Vagina (tissue), 2 donors: ENCODE data around the gene STC2. TPM values are rescaled to one million over a fixed set of nuclear protein-coding genes. Genes with fewer than 3 reads are reported as not detected.

ENCODE experiments used
- DNase-seq, 2 donors: peaks; one replicate each; pipeline ENCODE4 v3.0.0-alpha.2; 2017; ENCODE audit errors: extremely low spot score in 2 of 2
- H3K27ac ChIP-seq: fragments of 200-600 bp; sonication (generic); one replicate; pipeline ENCODE4 v1.5.1; 2019
- H3K27me3 ChIP-seq: fragments of 200-600 bp; sonication (generic); one replicate; pipeline ENCODE4 v1.5.1; 2019
- H3K36me3 ChIP-seq, 2 donors: fragments of 200-600 bp; sonication (generic); one replicate each; pipeline ENCODE4 v1.5.1; 2017 to 2019
- H3K4me1 ChIP-seq: fragments of 200-600 bp; sonication (generic); one replicate; pipeline ENCODE4 v1.5.1; 2019
- H3K4me3 ChIP-seq, 2 donors: fragments of 200-600 bp; sonication (generic); 1 replicate in 1 of 2; 2 replicates in 1 of 2; pipeline ENCODE4 v1.5.1; 2016 to 2019
- H3K9me3 ChIP-seq: fragments of 200-600 bp; sonication (generic); one replicate; pipeline ENCODE4 v1.5.1; 2019
- CTCF ChIP-seq, 3 experiments: fragments of 450-650 bp in 2 of 3; fragments of 200-600 bp in 1 of 3; sonication (generic) in 1 of 3; IDR thresholded peaks; one replicate each; pipeline ENCODE4 v1.5.1; 2017 to 2019; ENCODE audit warnings: antibody characterized with exemption in 3 of 3, mild to moderate bottlenecking in 2 of 3, moderate library complexity in 2 of 3
- POLR2A ChIP-seq, 2 donors: fragments of 450-650 bp; IDR thresholded peaks; one replicate each; pipeline ENCODE4 v1.6.1; 2017; ENCODE audit warnings: antibody characterized with exemption in 2 of 2, mild to moderate bottlenecking in 2 of 2, moderate library complexity in 2 of 2
- POLR2AphosphoS5 ChIP-seq, 2 donors: sonication (generic); formaldehyde crosslinking; IDR thresholded peaks; one replicate each; pipeline ENCODE4 v1.9.0; 2017; ENCODE audit warnings: antibody characterized with exemption in 2 of 2, mild to moderate bottlenecking in 2 of 2, low read depth in 1 of 2; ENCODE audit not compliant: insufficient read depth in 1 of 2
- intact Hi-C: fragments of 100-400 bp; cut with DNase I; formaldehyde crosslinking; loops from one replicate; pipeline ENCODE4 v1.15.1; 2023
- microRNA-seq: library from miRNA; unstranded; fragments of <30 nt; microRNA quantifications from one replicate; pipeline ENCODE4, GENCODE V29; 2017; ENCODE audit warnings: borderline number of aligned reads, borderline replicate concordance
- small RNA-seq: library from RNA; depleted of rRNA; stranded (forward); fragments of <200 nt; gene quantifications from one replicate; pipeline ENCODE3, GENCODE V24; 2016
- total RNA-seq: library from RNA; depleted of rRNA; stranded (reverse); fragments of >200 nt; gene quantifications from one replicate; pipeline ENCODE4 v1.2.3, GENCODE V29; 2016

The STC2 gene
- total RNA-seq, 1 donor from 2014 or later, result 2.9 TPM

DNA sequence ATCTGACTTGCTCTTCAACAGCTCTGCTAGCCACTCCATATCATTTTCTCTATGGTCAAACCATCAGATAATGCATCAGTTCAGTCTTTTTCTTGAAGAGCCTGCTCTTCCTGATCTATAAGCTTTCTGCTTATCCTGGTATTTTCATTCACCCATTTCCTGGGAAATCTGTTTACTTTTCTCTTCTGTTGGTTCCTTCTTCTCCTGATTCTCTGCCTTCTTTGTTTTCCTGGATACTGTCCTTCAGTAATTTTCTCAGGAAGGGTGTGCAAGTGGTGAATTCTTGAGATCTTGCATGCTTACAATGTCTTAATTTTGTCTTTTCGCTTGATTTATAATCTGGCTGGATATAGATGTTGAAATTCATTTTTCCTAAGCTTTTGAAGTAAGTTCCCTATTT is 53.4 kb downstream of the STC2 start:
- TF ChIP-seq POLR2A (IDR thresholded peaks at IDR 0.05) (no peak), POLR2AphosphoS5 (IDR thresholded peaks at IDR 0.05; ENCODE audit: insufficient read depth in 1 of 2, low read depth in 1 of 2) (no peak), CTCF (IDR thresholded peaks at IDR 0.05) (no peak)
- no peaks in the 10 kb centered on the region for H3K9me3 ChIP-seq

GRCh38 chr5:173271419-173271818 is 56.8 kb downstream of the STC2 start:
- intact Hi-C loops, result no loop called here
- no peak overlapping the region for H3K27ac ChIP-seq
- TF ChIP-seq POLR2AphosphoS5 (IDR thresholded peaks at IDR 0.05; ENCODE audit: insufficient read depth in 1 of 2, low read depth in 1 of 2), result no peak
- no peak for TF ChIP-seq CTCF (IDR thresholded peaks at IDR 0.05)
- no peak for TF ChIP-seq POLR2A (IDR thresholded peaks at IDR 0.05)

More for the DNA sequence above, 53.4 kb downstream of the STC2 start:
- Histone ChIP-seq H3K27me3 (no peaks in the 10 kb centered on the region), H3K36me3 (no peaks in the 10 kb centered on the region), H3K4me3 (no peak overlapping the region), H3K4me1 (no peaks in the 10 kb centered on the region), H3K27ac (no peak overlapping the region)
- intact Hi-C loops, result no loop called here
- DNase-seq, result no peak

GRCh38 chr5:173268750-173269432 is 59.3 kb downstream of the STC2 start:
- no peaks in the 10 kb centered on the region for H3K36me3 ChIP-seq
- H3K27ac ChIP-seq, result no peak overlapping the region
- no peaks in the 10 kb centered on the region for H3K4me1 ChIP-seq
- TF ChIP-seq CTCF (IDR thresholded peaks at IDR 0.05) (no peak), POLR2AphosphoS5 (IDR thresholded peaks at IDR 0.05; ENCODE audit: insufficient read depth in 1 of 2, low read depth in 1 of 2) (no peak), POLR2A (IDR thresholded peaks at IDR 0.05) (no peak)
- intact Hi-C loops, result no loop called here
- no peak for DNase-seq
- no peaks in the 10 kb centered on the region for H3K9me3 ChIP-seq
- H3K27me3 ChIP-seq, result no peaks in the 10 kb centered on the region
- H3K4me3 ChIP-seq, result no peak overlapping the region

More at GRCh38 chr5:173271419-173271818, 56.8 kb downstream of the STC2 start:
- DNase-seq, result no peak
- no peaks in the 10 kb centered on the region for H3K27me3 ChIP-seq
- H3K4me3 ChIP-seq, result no peak overlapping the region
- no peaks in the 10 kb centered on the region for H3K9me3 ChIP-seq
- H3K4me1 ChIP-seq, result no peaks in the 10 kb centered on the region
- H3K36me3 ChIP-seq, result no peaks in the 10 kb centered on the region

DNA sequence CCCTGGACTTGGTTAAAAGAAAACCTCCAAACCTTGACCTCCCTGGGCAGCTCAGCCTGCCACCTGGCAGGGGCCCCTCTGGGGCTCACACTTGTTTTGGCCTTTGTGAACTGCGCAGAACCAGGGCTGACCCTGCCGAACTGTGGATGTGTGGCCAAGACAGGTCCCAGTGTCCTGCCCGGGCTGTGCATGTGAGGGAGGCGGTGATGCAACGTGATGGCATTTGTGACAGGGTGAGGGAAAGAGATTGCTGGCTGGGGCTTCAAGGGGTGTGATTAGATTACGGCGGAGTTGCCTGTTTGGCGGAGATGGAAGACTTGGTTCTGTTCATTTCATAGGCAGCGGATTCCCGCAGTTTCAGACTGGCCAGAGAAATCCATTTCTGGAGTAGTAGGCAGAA is 62.8 kb downstream of the STC2 start:
- H3K4me3 ChIP-seq, result no peak overlapping the region
- no peak for TF ChIP-seq POLR2AphosphoS5 (IDR thresholded peaks at IDR 0.05; ENCODE audit: insufficient read depth in 1 of 2, low read depth in 1 of 2)
- TF ChIP-seq POLR2A (IDR thresholded peaks at IDR 0.05), result no peak
- no peak for TF ChIP-seq CTCF (IDR thresholded peaks at IDR 0.05)
- no peaks in the 10 kb centered on the region for H3K4me1 ChIP-seq
- H3K9me3 ChIP-seq, result no peaks in the 10 kb centered on the region
- intact Hi-C loops, result no loop called here
- no peaks in the 10 kb centered on the region for H3K36me3 ChIP-seq
- no peak for DNase-seq
- H3K27ac ChIP-seq, result no peak overlapping the region
- H3K27me3 ChIP-seq, result no peaks in the 10 kb centered on the region

Small RNA genes lying within 50 kb of the gene (microRNA-seq; reads per million reads assigned to microRNA genes)
- gene MIR8056, result not detected

Small RNA genes lying within 50 kb of the gene (small RNA-seq; reads per million reads assigned to genes)
- not detected for gene MIR8056
- gene RNA5SP200, result not detected
- not detected for gene RNU6-500P

Other genes starting within 250 kb of the STC2 start
- 12.5 TPM for gene BNIP1, start 183.9 kb downstream of the STC2 start, total RNA-seq
- not detected for gene NKX2-5, start 93.2 kb downstream of the STC2 start, total RNA-seq